PC-3 (cell line): ENCODE results near the gene PRRX2. TPM values are rescaled to one million over a fixed set of nuclear protein-coding genes. Genes with fewer than 3 reads are reported as not detected.

Experiments used
- ATAC-seq: fragments of 200-7000 bp; cut with Tn5 transposase; 2 replicates; pipeline ENCODE4 v1.9.1; 2020; ENCODE audit warnings: mild to moderate bottlenecking, moderate library complexity
- BruUV-seq: library from RNA; stranded (reverse); fragments of 400-500 nt; replicated peaks from 2 replicates; lab custom pipeline; 2021; lab: Mats Ljungman, UMichigan
- CTCF ChIA-PET: fragments of 300-600 bp; sonication (Branson Sonifier 250); formaldehyde crosslinking; loops from one replicate; lab custom pipeline; 2022; ENCODE audit warnings: antibody characterized with exemption; lab: Charles Lee
- POLR2A ChIA-PET: fragments of 300-600 bp; sonication (Branson Sonifier 250); formaldehyde crosslinking; loops from one replicate; lab custom pipeline; 2022; ENCODE audit warnings: antibody characterized with exemption; ENCODE audit not compliant: unreplicated experiment; lab: Charles Lee
- DNase-seq: peaks from one replicate; pipeline ENCODE4 v3.0.0-alpha.2; 2015
- H2AFZ ChIP-seq: fragments of 300-600 bp; sonication (generic); 2 replicates; pipeline ENCODE4 v1.6.0; 2016; ENCODE audit warnings: antibody characterized with exemption, low read length
- H3F3A ChIP-seq: fragments of 300-600 bp; sonication (generic); one replicate; pipeline ENCODE4 v1.6.0; 2017; ENCODE audit warnings: antibody characterized with exemption, low read length, control low read depth, mild to moderate bottlenecking; ENCODE audit not compliant: unreplicated experiment
- H3K27ac ChIP-seq: fragments of 300-600 bp; sonication (generic); 2 replicates; pipeline ENCODE4 v1.5.1; 2016; ENCODE audit warnings: mild to moderate bottlenecking, low read length
- H3K27me3 ChIP-seq: fragments of 300-600 bp; sonication (generic); 2 replicates; pipeline ENCODE4 v1.6.1; 2016; ENCODE audit warnings: low read length, mixed read lengths
- H3K36me3 ChIP-seq: fragments of 300-600 bp; sonication (generic); 2 replicates; pipeline ENCODE4 v1.6.1; 2016; ENCODE audit warnings: low read depth, mixed run types, low read length, mixed read lengths
- H3K4me1 ChIP-seq: fragments of 300-600 bp; sonication (generic); 2 replicates; pipeline ENCODE4 v1.5.1; 2016; ENCODE audit warnings: low read length; ENCODE audit not compliant: insufficient read depth
- H3K4me2 ChIP-seq: fragments of 300-600 bp; sonication (generic); 2 replicates; pipeline ENCODE4 v1.6.0; 2016; ENCODE audit warnings: low read length
- H3K4me3 ChIP-seq: fragments of 300-600 bp; sonication (generic); 2 replicates; pipeline ENCODE4 v1.5.1; 2016; ENCODE audit warnings: mild to moderate bottlenecking, low read length, mixed read lengths
- H3K79me2 ChIP-seq: fragments of 300-600 bp; sonication (generic); 2 replicates; pipeline ENCODE4 v1.6.1; 2017; ENCODE audit warnings: low read length, mixed read lengths
- H3K9ac ChIP-seq: fragments of 300-600 bp; sonication (generic); 2 replicates; pipeline ENCODE4 v1.6.0; 2016; ENCODE audit warnings: mild to moderate bottlenecking, low read length
- H3K9me2 ChIP-seq: fragments of 300-600 bp; sonication (generic); replicated peaks from 2 replicates; pipeline ENCODE4 v1.6.1; 2016; ENCODE audit warnings: mixed run types, low read length, mixed read lengths
- H3K9me3 ChIP-seq: fragments of 300-600 bp; sonication (generic); 2 replicates; pipeline ENCODE4 v1.6.1; 2016; ENCODE audit warnings: low read length, mixed read lengths
- H4K20me1 ChIP-seq: fragments of 300-600 bp; sonication (generic); 2 replicates; pipeline ENCODE4 v1.6.1; 2016; ENCODE audit warnings: low read length, mixed read lengths
- EZH2 ChIP-seq: fragments of 300-600 bp; sonication (generic); IDR thresholded peaks from one replicate; pipeline ENCODE4 v1.6.1; 2017; ENCODE audit warnings: antibody characterized with exemption, mild to moderate bottlenecking, low read length; ENCODE audit not compliant: unreplicated experiment
- EZH2phosphoT487 ChIP-seq: fragments of 300-600 bp; sonication (generic); IDR thresholded peaks from 2 replicates; pipeline ENCODE4 v1.6.1; 2018; ENCODE audit warnings: mild to moderate bottlenecking, antibody characterized with exemption, low read length, borderline replicate concordance
- intact Hi-C: fragments of 100-400 bp; cut with micrococcal nuclease; formaldehyde crosslinking; loops from 2 replicates; pipeline ENCODE4 v1.9.0; 2023
- total RNA-seq: library from RNA; depleted of rRNA; stranded (reverse); fragments of >200 nt; gene quantifications from 2 replicates; pipeline ENCODE4 v1.2.3, GENCODE V29; 2014
- TF ChIP-seq, protein P1 (sequence below): fragments of 300-600 bp; sonication (generic); conservative IDR thresholded peaks from 2 replicates; pipeline ENCODE4 v1.5.1; 2017; ENCODE audit warnings: antibody characterized with exemption, low read depth, mild to moderate bottlenecking, low read length

PRRX2 gene
- total RNA-seq, 1 experiment from 2014 or later = 0.47 TPM

DNA sequence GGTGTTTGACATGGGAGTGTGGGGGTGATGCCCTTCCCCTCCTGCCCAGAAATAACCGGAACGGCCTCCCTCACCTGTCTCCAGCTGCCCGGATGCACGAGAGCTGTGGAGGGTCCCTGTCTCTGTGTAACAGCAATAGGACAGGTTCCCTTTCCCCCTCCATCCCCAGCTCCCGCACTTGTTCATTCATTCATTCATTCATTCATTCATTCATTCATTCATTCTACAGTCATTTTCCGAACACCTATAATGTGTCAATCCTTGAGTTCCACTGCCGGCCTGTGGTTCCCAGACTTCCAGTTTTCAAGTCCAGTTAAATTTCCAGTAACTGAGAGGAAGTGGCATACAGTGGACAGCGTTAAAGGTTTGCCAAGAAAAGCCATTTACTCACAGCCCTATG lies 7.3 kb downstream of the PRRX2 start:
- POLR2A ChIA-PET = interaction anchor here (0.9 kb wide), 1 partner anchor 56 kb away, joined by 3 read pairs; no protein-coding TSS in a partner anchor
- BruUV-seq = no TSS peak

GRCh38 chr9:129673602-129674001 lies 8.2 kb downstream of the PRRX2 start:
- TF ChIP-seq, protein P1, sequence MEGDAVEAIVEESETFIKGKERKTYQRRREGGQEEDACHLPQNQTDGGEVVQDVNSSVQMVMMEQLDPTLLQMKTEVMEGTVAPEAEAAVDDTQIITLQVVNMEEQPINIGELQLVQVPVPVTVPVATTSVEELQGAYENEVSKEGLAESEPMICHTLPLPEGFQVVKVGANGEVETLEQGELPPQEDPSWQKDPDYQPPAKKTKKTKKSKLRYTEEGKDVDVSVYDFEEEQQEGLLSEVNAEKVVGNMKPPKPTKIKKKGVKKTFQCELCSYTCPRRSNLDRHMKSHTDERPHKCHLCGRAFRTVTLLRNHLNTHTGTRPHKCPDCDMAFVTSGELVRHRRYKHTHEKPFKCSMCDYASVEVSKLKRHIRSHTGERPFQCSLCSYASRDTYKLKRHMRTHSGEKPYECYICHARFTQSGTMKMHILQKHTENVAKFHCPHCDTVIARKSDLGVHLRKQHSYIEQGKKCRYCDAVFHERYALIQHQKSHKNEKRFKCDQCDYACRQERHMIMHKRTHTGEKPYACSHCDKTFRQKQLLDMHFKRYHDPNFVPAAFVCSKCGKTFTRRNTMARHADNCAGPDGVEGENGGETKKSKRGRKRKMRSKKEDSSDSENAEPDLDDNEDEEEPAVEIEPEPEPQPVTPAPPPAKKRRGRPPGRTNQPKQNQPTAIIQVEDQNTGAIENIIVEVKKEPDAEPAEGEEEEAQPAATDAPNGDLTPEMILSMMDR = no peak
- TF ChIP-seq EZH2phosphoT487 = no peak
- no peak for TF ChIP-seq EZH2
- Histone ChIP-seq H3K4me3 (no peak overlapping the region), H3K4me2 (no peak overlapping the region), H3K4me1 (no peaks in the 10 kb centered on the region), H3K79me2 (no peaks in the 10 kb centered on the region), H2AFZ (no peak overlapping the region), H4K20me1 (no peaks in the 10 kb centered on the region), H3K27ac (no peak overlapping the region), H3K9me3 (no peaks in the 10 kb centered on the region), H3K36me3 (no peaks in the 10 kb centered on the region), H3K9me2 (no peaks in the 10 kb centered on the region), H3K9ac (no peak overlapping the region), H3K27me3 (peaks cover 8% of the 10 kb centered on the region; the same call in 1 of the 2 replicates), H3F3A (no peaks in the 10 kb centered on the region)
- no TSS peak for BruUV-seq
- intact Hi-C loops = no loop called here
- POLR2A ChIA-PET = interaction anchor here (0.9 kb wide), 1 partner anchor 56 kb away, joined by 3 read pairs; no protein-coding TSS in a partner anchor
- ATAC-seq (no peak), DNase-seq (no peak)
- CTCF ChIA-PET = no interaction called here

More for the DNA sequence above, 7.3 kb downstream of the PRRX2 start:
- DNase-seq (no peak), ATAC-seq (no peak)
- H4K20me1 ChIP-seq = no peaks in the 10 kb centered on the region
- no peak overlapping the region for H3K27ac ChIP-seq
- H3K36me3 ChIP-seq = no peaks in the 10 kb centered on the region
- no peaks in the 10 kb centered on the region for H3K4me1 ChIP-seq
- no peaks in the 10 kb centered on the region for H3K9me3 ChIP-seq
- peaks cover 8% of the 10 kb centered on the region; the same call in 1 of the 2 replicates for H3K27me3 ChIP-seq
- H3F3A ChIP-seq = no peaks in the 10 kb centered on the region
- H3K4me2 ChIP-seq = no peak overlapping the region
- H3K9ac ChIP-seq = no peak overlapping the region
- no peaks in the 10 kb centered on the region for H3K9me2 ChIP-seq
- intact Hi-C loops = no loop called here
- H2AFZ ChIP-seq = no peak overlapping the region
- H3K79me2 ChIP-seq = no peaks in the 10 kb centered on the region
- CTCF ChIA-PET = no interaction called here
- no peak for TF ChIP-seq EZH2
- TF ChIP-seq EZH2phosphoT487 = no peak
- TF ChIP-seq, protein P1 = no peak
- H3K4me3 ChIP-seq = no peak overlapping the region

GRCh38 chr9:129674229-129674628 lies 8.8 kb downstream of the PRRX2 start:
- H2AFZ ChIP-seq = no peak overlapping the region
- H3K9me3 ChIP-seq = no peaks in the 10 kb centered on the region
- POLR2A ChIA-PET = no interaction called here
- peaks cover 8% of the 10 kb centered on the region; the same call in 1 of the 2 replicates for H3K27me3 ChIP-seq
- CTCF ChIA-PET = no interaction called here
- ATAC-seq (no peak), DNase-seq (no peak)
- TF ChIP-seq EZH2 = no peak
- no peak for TF ChIP-seq EZH2phosphoT487
- TF ChIP-seq, protein P1 = no peak
- H3K36me3 ChIP-seq = no peaks in the 10 kb centered on the region
- intact Hi-C loops = no loop called here
- H3K9ac ChIP-seq = no peak overlapping the region
- no peaks in the 10 kb centered on the region for H3K79me2 ChIP-seq
- no TSS peak for BruUV-seq
- no peaks in the 10 kb centered on the region for H3K9me2 ChIP-seq
- H3K4me3 ChIP-seq = no peak overlapping the region
- H3K4me1 ChIP-seq = no peaks in the 10 kb centered on the region
- H3K27ac ChIP-seq = no peak overlapping the region
- H3F3A ChIP-seq = no peaks in the 10 kb centered on the region
- H3K4me2 ChIP-seq = no peak overlapping the region
- no peaks in the 10 kb centered on the region for H4K20me1 ChIP-seq
